ENCODE measurements around the gene SLIT3. TPM values are rescaled to one million over a fixed set of nuclear protein-coding genes. Genes with fewer than 3 reads are reported as not detected.

Gene SLIT3
- total RNA-seq, 1 donor from 2014 or later = 52.8 TPM

GRCh38 chr5:168772316-168772961, 528.5 kb downstream of the SLIT3 start:
- Histone ChIP-seq H3K36me3 (no peaks in the 10 kb centered on the region), H3K27me3 (no peaks in the 10 kb centered on the region), H3K9me3 (no peaks in the 10 kb centered on the region), H3K4me3 (no peak overlapping the region), H3K27ac (no peak overlapping the region), H3K4me1 (no peaks in the 10 kb centered on the region)
- TF ChIP-seq CTCF (IDR thresholded peaks at IDR 0.05) (no peak), POLR2AphosphoS5 (IDR thresholded peaks at IDR 0.05; ENCODE audit: insufficient read depth in 1 of 2, low read depth in 1 of 2) (no peak), POLR2A (IDR thresholded peaks at IDR 0.05) (no peak)
- DNase-seq (ENCODE audit: extremely low spot score in 2 of 2) = no peak
- intact Hi-C loops (cut with DNase I) = no loop called here

GRCh38 chr5:168771678-168772077, 529.3 kb downstream of the SLIT3 start:
- TF ChIP-seq POLR2AphosphoS5 (IDR thresholded peaks at IDR 0.05; ENCODE audit: insufficient read depth in 1 of 2, low read depth in 1 of 2) (no peak), POLR2A (IDR thresholded peaks at IDR 0.05) (no peak)
- no peak overlapping the region for H3K4me3 ChIP-seq
- no peaks in the 10 kb centered on the region for H3K9me3 ChIP-seq
- no peaks in the 10 kb centered on the region for H3K4me1 ChIP-seq
- H3K27ac ChIP-seq = no peak overlapping the region
- intact Hi-C loops (cut with DNase I) = no loop called here
- DNase-seq (ENCODE audit: extremely low spot score in 2 of 2) = no peak
- H3K36me3 ChIP-seq = no peaks in the 10 kb centered on the region
- no peaks in the 10 kb centered on the region for H3K27me3 ChIP-seq

GRCh38 chr5:168770996-168771395, 529.9 kb downstream of the SLIT3 start:
- H3K27me3 ChIP-seq = no peaks in the 10 kb centered on the region
- H3K36me3 ChIP-seq = no peaks in the 10 kb centered on the region
- H3K27ac ChIP-seq = no peak overlapping the region
- no peak for DNase-seq (ENCODE audit: extremely low spot score in 2 of 2)
- H3K9me3 ChIP-seq = no peaks in the 10 kb centered on the region
- H3K4me1 ChIP-seq = peaks cover 2% of the 10 kb centered on the region
- no peak overlapping the region for H3K4me3 ChIP-seq
- intact Hi-C loops (cut with DNase I) = no loop called here
- TF ChIP-seq POLR2AphosphoS5 (IDR thresholded peaks at IDR 0.05; ENCODE audit: insufficient read depth in 1 of 2, low read depth in 1 of 2) (no peak), CTCF (IDR thresholded peaks at IDR 0.05) (no peak), POLR2A (IDR thresholded peaks at IDR 0.05) (no peak)

- H3K4me3 ChIP-seq = no peak overlapping the region
- TF ChIP-seq POLR2AphosphoS5 (IDR thresholded peaks at IDR 0.05; ENCODE audit: insufficient read depth in 1 of 2, low read depth in 1 of 2) = no peak
- TF ChIP-seq CTCF (IDR thresholded peaks at IDR 0.05) = no peak
- TF ChIP-seq POLR2A (IDR thresholded peaks at IDR 0.05) = no peak
Measured at GRCh38 chr5:168770036-168770498, 530.9 kb downstream of the SLIT3 start.

GRCh38 chr5:168768172-168768571, 532.8 kb downstream of the SLIT3 start:
- Histone ChIP-seq H3K27me3 (no peaks in the 10 kb centered on the region), H3K4me1 (peaks cover 12% of the 10 kb centered on the region), H3K27ac (no peak overlapping the region), H3K36me3 (no peaks in the 10 kb centered on the region), H3K9me3 (no peaks in the 10 kb centered on the region), H3K4me3 (no peak overlapping the region)
- DNase-seq (ENCODE audit: extremely low spot score in 2 of 2) = no peak
- TF ChIP-seq CTCF (IDR thresholded peaks at IDR 0.05) (no peak), POLR2AphosphoS5 (IDR thresholded peaks at IDR 0.05; ENCODE audit: insufficient read depth in 1 of 2, low read depth in 1 of 2) (no peak), POLR2A (IDR thresholded peaks at IDR 0.05) (no peak)
- intact Hi-C loops (cut with DNase I) = no loop called here

More at GRCh38 chr5:168770036-168770498, 530.9 kb downstream of the SLIT3 start:
- Histone ChIP-seq H3K27ac (no peak overlapping the region), H3K27me3 (no peaks in the 10 kb centered on the region), H3K4me1 (peaks cover 7% of the 10 kb centered on the region), H3K9me3 (no peaks in the 10 kb centered on the region), H3K36me3 (no peaks in the 10 kb centered on the region)
- DNase-seq (ENCODE audit: extremely low spot score in 2 of 2) = no peak
- intact Hi-C loops (cut with DNase I) = no loop called here
